ENCODE data around the gene IMPG1. TPM values are rescaled to one million over a fixed set of nuclear protein-coding genes. Genes with fewer than 3 reads are reported as not detected.

Gene IMPG1
- total and polyA plus RNA-seq, 2 of the 13 experiments (the other 11 are each of a cell fraction or from before 2014, with no cell fraction given), result not detected

DNA sequence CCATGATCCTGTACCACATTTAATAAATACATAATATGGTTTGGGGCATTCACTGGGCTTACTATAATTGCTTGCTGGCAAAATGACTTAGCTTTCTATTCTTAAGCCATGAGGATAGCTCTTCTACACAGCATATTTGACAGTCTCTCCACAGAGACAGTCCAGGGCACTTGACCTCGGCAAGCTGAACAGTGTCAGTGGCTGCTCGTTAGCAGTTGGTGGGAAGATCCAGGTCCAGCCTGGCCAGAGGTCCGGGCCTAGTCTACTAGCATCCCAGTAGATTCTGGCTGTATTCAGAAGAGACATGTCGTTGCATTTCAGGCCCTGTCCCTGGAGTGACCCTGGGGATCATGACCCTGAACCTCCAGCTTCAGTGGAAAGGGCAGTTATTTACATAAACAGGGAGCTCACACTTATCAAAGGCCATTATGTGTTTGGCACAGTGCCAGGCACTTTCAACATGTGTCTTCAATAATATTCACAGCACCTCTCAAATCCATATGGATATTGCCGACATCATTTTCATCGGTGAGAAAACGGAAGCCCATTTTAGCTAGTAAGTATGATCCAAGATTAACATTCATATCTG is 139.0 kb downstream of the IMPG1 start:
- POLR2A ChIA-PET, result no interaction called here
- Histone ChIP-seq H3K36me3 (replicated peaks in 1 of 2; ENCODE audit: control insufficient read depth in 1 of 2, insufficient read depth in 2 of 2, low read length in 2 of 2) (no peaks in the 10 kb centered on the region), H3K4me3 (replicated peaks in 1 of 3; ENCODE audit: insufficient read depth in 1 of 3, low read depth in 2 of 3, low read length in 3 of 3) (no peak overlapping the region), H3K79me2 (ENCODE audit: insufficient read depth, low read length) (no peaks in the 10 kb centered on the region), H2AFZ (ENCODE audit: low read length) (no peak overlapping the region), H3K9me3 (ENCODE audit: low read length) (no peaks in the 10 kb centered on the region), H3K27me3 (ENCODE audit: control insufficient read depth in 1 of 2, insufficient read depth in 2 of 2, low read length in 2 of 2) (peaks cover 0 to 3% of the 10 kb centered on the region in 2 experiments; a peak in 1 of 5 replicates), H3K4me1 (ENCODE audit: insufficient read depth, low read length) (peaks cover 14% of the 10 kb centered on the region; the same call in 1 of the 2 replicates), H4K20me1 (ENCODE audit: insufficient read depth, low read length) (no peaks in the 10 kb centered on the region), H3K27ac (ENCODE audit: extremely low read length, insufficient read depth, low read length) (no peak overlapping the region), H3K9ac (ENCODE audit: insufficient read depth, low read depth, low read length) (no peak overlapping the region), H3K4me2 (ENCODE audit: low read depth, low read length) (no peak overlapping the region)
- CTCF ChIA-PET (ENCODE audit: low intra/inter-chr PET ratio, low total read pairs), result interaction anchor here (1.1 kb wide), 1 partner anchor 1524 kb away, joined by 3 read pairs; no protein-coding TSS in a partner anchor
- intact Hi-C loops (cut with micrococcal nuclease; ENCODE audit: unreplicated experiment), result loop anchor here (5.0 to 10.0 kb wide), 3 partner anchors 751 to 944 kb away; no protein-coding TSS in a partner anchor
- in situ Hi-C loops (cut with HindIII; ENCODE audit: extremely low pct_ligation_motif_present, low pct_unique_long_range_greater_than_20kb), result loop anchor here (5.0 to 25.0 kb wide), 2 partner anchors 929 to 1524 kb away; no protein-coding TSS in a partner anchor
- no TSS peak for BruUV-seq (replicated peaks)
- peak; percentile 15 for DNase-seq (ENCODE audit: low spot score)
- peak; percentile 50 for ATAC-seq
- TF ChIP-seq ZNF7 (CRISPR knock-in tag; IDR thresholded peaks at IDR 0.05), result no peak
- peak; percentile 78 for TF ChIP-seq RARA (CRISPR knock-in tag; IDR thresholded peaks at IDR 0.05)
- peak; percentile 42; the same call in 1 of the 2 replicates for TF ChIP-seq NFIB (CRISPR knock-in tag; IDR thresholded peaks at IDR 0.05; ENCODE audit: borderline replicate concordance)
- no peak for TF ChIP-seq ZNF10 (CRISPR knock-in tag; IDR thresholded peaks at IDR 0.05; ENCODE audit: borderline replicate concordance, low read depth)
- TF ChIP-seq ZMYM4 (CRISPR knock-in tag; IDR thresholded peaks at IDR 0.05), result 0 out of 2 replicates have a peak, but pooled peaks have one; percentile 32
- TF ChIP-seq POGZ (CRISPR knock-in tag; IDR thresholded peaks at IDR 0.05), result 0 out of 2 replicates have a peak, but pooled peaks have one; percentile 23
- no peak for TF ChIP-seq BORCS8-MEF2B (CRISPR knock-in tag; IDR thresholded peaks at IDR 0.05)
- TF ChIP-seq SALL1 (CRISPR knock-in tag; IDR thresholded peaks at IDR 0.05), result peak; percentile 58
- peak in 1 of 2 experiments; percentile 49; a peak in 1 of 4 replicates for TF ChIP-seq NR2F1 (CRISPR knock-in tag; IDR thresholded peaks at IDR 0.05)
- peak; percentile 50; the same call in 1 of the 2 replicates for TF ChIP-seq HNF4A (CRISPR knock-in tag; IDR thresholded peaks at IDR 0.05)
- no peak for TF ChIP-seq ZNF350 (CRISPR knock-in tag; IDR thresholded peaks at IDR 0.05; ENCODE audit: borderline replicate concordance, low read depth)
- TF ChIP-seq LCORL (IDR thresholded peaks at IDR 0.05), result peak; percentile 96
- TF ChIP-seq LCORL (CRISPR knock-in tag; IDR thresholded peaks at IDR 0.05), result no peak
- TF ChIP-seq ZNF317 (CRISPR knock-in tag; IDR thresholded peaks at IDR 0.05), result no peak
- TF ChIP-seq SALL2 (CRISPR knock-in tag; IDR thresholded peaks at IDR 0.05), result no peak
- TF ChIP-seq ZNF251 (CRISPR knock-in tag; IDR thresholded peaks at IDR 0.05), result no peak
- 0 out of 2 replicates have a peak, but pooled peaks have one; percentile 19 for TF ChIP-seq NR2C2 (CRISPR knock-in tag; IDR thresholded peaks at IDR 0.05; ENCODE audit: borderline replicate concordance)
- TF ChIP-seq PLRG1 (conservative IDR thresholded peaks at IDR 0.05), result no peak
- TF ChIP-seq HNRNPL (IDR thresholded peaks at IDR 0.05; ENCODE audit: low read depth, low read length), result no peak
- no peak for FAIRE-seq
- WGBS (ENCODE audit: low lambda C conversion rate), result 51% methylated on average over 6 of the region's 7 CpGs
